ENCODE results near the gene PDE3A. TPM values are rescaled to one million over a fixed set of nuclear protein-coding genes. Genes with fewer than 3 reads are reported as not detected.

The PDE3A gene
- polyA plus RNA-seq, 3 donors = 0.10 TPM; not detected in 2

GRCh38 chr12:20426957-20427356 is 58.6 kb downstream of the PDE3A start:
- H3K4me2 ChIP-seq (replicated peaks; ENCODE audit: extremely low read depth, low read length, poor library complexity, severe bottlenecking) = no peak overlapping the region
- no peak for DNase-seq

GRCh38 chr12:20429852-20430251 is 61.5 kb downstream of the PDE3A start:
- Histone ChIP-seq H3K9ac (ENCODE audit: insufficient read depth, low read length, poor library complexity, severe bottlenecking) (no peak overlapping the region), H3K9me3 (replicated peaks in 1 of 2; ENCODE audit: control insufficient read depth in 1 of 2, insufficient read depth in 1 of 2, low read length in 2 of 2) (no peaks in the 10 kb centered on the region), H2AFZ (ENCODE audit: insufficient read depth, low read depth, low read length, poor library complexity, severe bottlenecking) (no peak overlapping the region), H3K27ac (ENCODE audit: low read depth in 1 of 2, low read length in 2 of 2) (no peak overlapping the region), H3K4me2 (replicated peaks; ENCODE audit: extremely low read depth, low read length, poor library complexity, severe bottlenecking) (no peak overlapping the region), H3K36me3 (replicated peaks in 1 of 2; ENCODE audit: control insufficient read depth in 1 of 2, insufficient read depth in 2 of 2, low read length in 2 of 2) (no peaks in the 10 kb centered on the region), H3K27me3 (ENCODE audit: control insufficient read depth in 2 of 2, insufficient read depth in 2 of 2, low read length in 2 of 2) (no peaks in the 10 kb centered on the region), H3K4me1 (ENCODE audit: control insufficient read depth in 1 of 2, insufficient read depth in 2 of 2, low read length in 2 of 2) (no peaks in the 10 kb centered on the region), H3K79me2 (ENCODE audit: insufficient read depth, low read length) (no peaks in the 10 kb centered on the region), H4K20me1 (ENCODE audit: insufficient read depth, low read length) (no peaks in the 10 kb centered on the region), H3K4me3 (replicated peaks in 1 of 3; ENCODE audit: low read depth in 2 of 3, low read length in 3 of 3) (no peak overlapping the region)
- no peak for TF ChIP-seq CTCF (IDR thresholded peaks at IDR 0.05)
- DNase-seq = no peak
- H3K4me3 Mint-ChIP-seq = no peak overlapping the region
- H3K36me3 Mint-ChIP-seq = no peaks in the 10 kb centered on the region
- no peaks in the 10 kb centered on the region for H3K9me3 Mint-ChIP-seq
- H3K27me3 Mint-ChIP-seq (ENCODE audit: low read depth in 3 of 3) = peaks cover 0 to 2% (median 0%) of the 10 kb centered on the region in 3 donors
- intact Hi-C loops (cut with micrococcal nuclease) = no loop called here
- H3K27ac Mint-ChIP-seq = no peak overlapping the region
- H3K4me1 Mint-ChIP-seq = no peaks in the 10 kb centered on the region
- no CpG with 5 or more reads among the region's 2 CpGs for WGBS (ENCODE audit: insufficient coverage)

More at GRCh38 chr12:20426957-20427356, 58.6 kb downstream of the PDE3A start:
- Histone ChIP-seq H3K9me3 (replicated peaks in 1 of 2; ENCODE audit: control insufficient read depth in 1 of 2, insufficient read depth in 1 of 2, low read length in 2 of 2) (no peaks in the 10 kb centered on the region), H3K36me3 (replicated peaks in 1 of 2; ENCODE audit: control insufficient read depth in 1 of 2, insufficient read depth in 2 of 2, low read length in 2 of 2) (no peaks in the 10 kb centered on the region), H3K27ac (ENCODE audit: low read depth in 1 of 2, low read length in 2 of 2) (no peak overlapping the region), H4K20me1 (ENCODE audit: insufficient read depth, low read length) (no peaks in the 10 kb centered on the region), H3K27me3 (ENCODE audit: control insufficient read depth in 2 of 2, insufficient read depth in 2 of 2, low read length in 2 of 2) (no peaks in the 10 kb centered on the region), H2AFZ (ENCODE audit: insufficient read depth, low read depth, low read length, poor library complexity, severe bottlenecking) (no peak overlapping the region), H3K4me3 (replicated peaks in 1 of 3; ENCODE audit: low read depth in 2 of 3, low read length in 3 of 3) (no peak overlapping the region), H3K9ac (ENCODE audit: insufficient read depth, low read length, poor library complexity, severe bottlenecking) (no peak overlapping the region), H3K79me2 (ENCODE audit: insufficient read depth, low read length) (no peaks in the 10 kb centered on the region), H3K4me1 (ENCODE audit: control insufficient read depth in 1 of 2, insufficient read depth in 2 of 2, low read length in 2 of 2) (no peaks in the 10 kb centered on the region)
- Mint-ChIP-seq H3K9me3 (no peaks in the 10 kb centered on the region), H3K27me3 (ENCODE audit: low read depth in 3 of 3) (no peaks in the 10 kb centered on the region), H3K36me3 (no peaks in the 10 kb centered on the region), H3K4me3 (no peak overlapping the region), H3K4me1 (peaks cover 7% of the 10 kb centered on the region), H3K27ac (no peak overlapping the region)
- WGBS (ENCODE audit: insufficient coverage) = 69% methylated on average over 3 of the region's 3 CpGs
- no peak for TF ChIP-seq CTCF (IDR thresholded peaks at IDR 0.05)
- intact Hi-C loops (cut with micrococcal nuclease) = no loop called here

Measured in CD14-positive monocyte (primary cell).